Keratinocyte (primary cell): ENCODE measurements around the gene SYDE2. TPM values are rescaled to one million over a fixed set of nuclear protein-coding genes. Genes with fewer than 3 reads are reported as not detected.

Experiments used
- DNase-seq: peaks from one replicate; pipeline ENCODE4 v3.0.0-alpha.2; 2011; ENCODE audit warnings: low read depth, missing footprints, low spot score
- FAIRE-seq: peaks from 2 replicates; lab custom pipeline; 2011; peaks lifted over from hg19 to GRCh38; lab: Jason Lieb, UNC
- H2AFZ ChIP-seq: 2 replicates; pipeline ENCODE4 v1.6.0; 2012; ENCODE audit warnings: low read length, control low read depth, inconsistent platforms; ENCODE audit not compliant: control insufficient read depth
- H3K27ac ChIP-seq: 2 replicates; pipeline ENCODE4 v1.5.1; 2011; ENCODE audit warnings: low read length; ENCODE audit not compliant: control insufficient read depth, insufficient read depth
- H3K27me3 ChIP-seq: 3 replicates; pipeline ENCODE4 v1.6.0; 2011; ENCODE audit warnings: low read length; ENCODE audit not compliant: control insufficient read depth, insufficient read depth; ENCODE audit errors: extremely low read depth
- H3K36me3 ChIP-seq, 2 experiments: 2 replicates in 1 of 2; 3 replicates in 1 of 2; pipeline ENCODE4 v1.5.1; 2011; ENCODE audit warnings: low read length in 2 of 2, mild to moderate bottlenecking in 1 of 2; ENCODE audit not compliant: control insufficient read depth in 2 of 2, insufficient read depth in 2 of 2; ENCODE audit errors: extremely low read depth in 1 of 2
- H3K4me1 ChIP-seq: 3 replicates; pipeline ENCODE4 v1.5.1; 2011; ENCODE audit warnings: low read length; ENCODE audit not compliant: control insufficient read depth, insufficient read depth; ENCODE audit errors: extremely low read depth
- H3K4me2 ChIP-seq: 3 replicates; pipeline ENCODE4 v1.6.0; 2011; ENCODE audit warnings: low read depth, low read length; ENCODE audit not compliant: control insufficient read depth, insufficient read depth; ENCODE audit errors: extremely low read depth
- H3K4me3 ChIP-seq, 3 experiments: fragments of 200-600 bp in 1 of 3; sonication (generic) in 1 of 3; 2 replicates in 2 of 3; 3 replicates in 1 of 3; pipeline ENCODE4 v1.5.1; 2011 to 2016; ENCODE audit warnings: low read length in 3 of 3, mild to moderate bottlenecking in 3 of 3, control low read depth in 2 of 3, inconsistent platforms in 1 of 3, low read depth in 1 of 3, mixed read lengths in 1 of 3, mixed run types in 1 of 3, moderate library complexity in 1 of 3; ENCODE audit not compliant: control insufficient read depth in 2 of 3, insufficient read depth in 2 of 3; ENCODE audit errors: extremely low read depth in 1 of 3
- H3K79me2 ChIP-seq: 2 replicates; pipeline ENCODE4 v1.6.0; 2012; ENCODE audit warnings: low read length; ENCODE audit not compliant: control insufficient read depth, insufficient read depth
- H3K9ac ChIP-seq: 3 replicates; pipeline ENCODE4 v1.6.0; 2011; ENCODE audit warnings: low read length; ENCODE audit not compliant: control insufficient read depth, insufficient read depth; ENCODE audit errors: extremely low read depth
- H3K9me1 ChIP-seq: 3 replicates; pipeline ENCODE4 v1.6.0; 2011; ENCODE audit warnings: low read length; ENCODE audit not compliant: control insufficient read depth, insufficient read depth; ENCODE audit errors: extremely low read depth
- H3K9me3 ChIP-seq: 2 replicates; pipeline ENCODE4 v1.5.1; 2012; ENCODE audit warnings: low read depth, low read length; ENCODE audit not compliant: control insufficient read depth
- H4K20me1 ChIP-seq: 3 replicates; pipeline ENCODE4 v1.6.0; 2011; ENCODE audit warnings: low read length; ENCODE audit not compliant: control insufficient read depth, insufficient read depth; ENCODE audit errors: extremely low read depth
- EZH2 ChIP-seq: IDR thresholded peaks from one replicate; pipeline ENCODE4 v1.6.1; 2012; ENCODE audit warnings: inconsistent platforms, mild to moderate bottlenecking, low read length, moderate library complexity
- dilution Hi-C: fragments of 300-500 bp; cut with MboI; formaldehyde crosslinking; loops from one replicate; pipeline ENCODE4 v1.7.0; 2020; ENCODE audit warnings: low sequenced_read_pairs; ENCODE audit not compliant: extremely low pct_ligation_motif_present
- polyA plus RNA-seq, 5 experiments: library from polyadenylated mRNA; depleted of rRNA in 3 of 5; stranded (reverse) in 3 of 5; stranded (forward) in 1 of 5; unstranded in 1 of 5; fragments of >200 nt; gene quantifications; 1 replicate in 1 of 5; 2 replicates in 3 of 5; 3 replicates in 1 of 5; pipeline versions ENCODE4 v1.2.1 to v1.2.3, GENCODE V29; 2011 to 2012; ENCODE audit warnings: missing spikeins in 2 of 5, low read depth in 1 of 5, low replicate concordance in 1 of 5
- TF ChIP-seq, protein P1 (sequence below), 3 experiments: IDR thresholded peaks in 1 of 3; conservative IDR thresholded peaks in 1 of 3; optimal IDR thresholded peaks in 1 of 3; 2 replicates in 2 of 3; 3 replicates in 1 of 3; pipeline versions ENCODE3 to v1.5.1; 2011; ENCODE audit warnings: low read length in 3 of 3, mild to moderate bottlenecking in 3 of 3, moderate library complexity in 2 of 3, control low read depth in 1 of 3, inconsistent platforms in 1 of 3; ENCODE audit not compliant: insufficient read depth in 2 of 3; ENCODE audit errors: extremely low read depth in 1 of 3

SYDE2 gene
- polyA plus RNA-seq, 1 donor (not counting 4 experiments of a cell fraction or from before 2014, with no cell fraction given): 1.7 TPM

DNA sequence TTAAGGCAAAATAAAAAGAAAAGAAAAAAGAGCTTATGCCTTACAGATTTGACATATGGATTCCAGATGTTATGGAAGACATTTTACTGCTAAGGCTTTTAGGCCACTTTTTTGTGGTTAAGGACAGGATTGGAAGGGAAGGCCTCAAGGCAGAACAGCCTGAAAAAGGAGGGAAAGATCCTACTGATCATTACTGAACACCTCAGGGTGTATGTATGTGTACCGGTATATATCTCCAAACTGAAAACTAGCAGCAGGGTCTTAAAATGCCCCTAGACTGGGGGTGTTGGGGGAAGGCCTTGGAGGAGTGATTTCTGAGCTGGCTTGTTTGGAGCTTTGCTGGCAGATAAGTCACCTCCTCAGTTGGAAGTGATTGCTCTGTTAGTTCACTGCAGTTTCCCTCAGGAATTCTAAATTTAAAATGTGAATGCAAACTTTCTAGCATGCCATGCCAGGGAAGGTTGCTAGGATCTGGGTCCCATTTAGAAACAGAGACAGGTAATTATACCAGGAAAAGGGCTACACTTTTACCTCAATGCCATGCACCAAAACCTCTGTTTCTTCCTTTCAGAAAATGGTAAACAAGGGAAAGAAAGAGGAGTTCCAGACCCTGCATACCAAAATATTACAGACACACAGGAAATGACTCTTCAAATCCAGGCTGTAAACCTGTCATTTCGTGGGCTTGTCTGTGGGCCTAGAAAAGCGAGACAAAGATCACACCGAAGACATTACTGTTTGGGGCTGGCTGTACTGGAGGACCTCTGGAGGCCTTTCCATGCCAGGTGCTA, 43.6 kb upstream of the SYDE2 start:
- Histone ChIP-seq H3K9me1 (no peaks in the 10 kb centered on the region), H3K27me3 (no peaks in the 10 kb centered on the region), H3K9ac (no peak overlapping the region), H3K36me3 (no peaks in the 10 kb centered on the region), H3K4me2 (peak overlapping the region; percentile 39), H3K9me3 (no peaks in the 10 kb centered on the region), H3K79me2 (no peaks in the 10 kb centered on the region), H2AFZ (peak overlapping the region; percentile 81), H3K4me1 (peaks cover 16% of the 10 kb centered on the region), H3K4me3 (no peak overlapping the region), H3K27ac (no peak overlapping the region), H4K20me1 (no peaks in the 10 kb centered on the region)
- DNase-seq: no peak
- peak; percentile 43 for FAIRE-seq
- dilution Hi-C loops: no loop called here
- TF ChIP-seq, protein P1, sequence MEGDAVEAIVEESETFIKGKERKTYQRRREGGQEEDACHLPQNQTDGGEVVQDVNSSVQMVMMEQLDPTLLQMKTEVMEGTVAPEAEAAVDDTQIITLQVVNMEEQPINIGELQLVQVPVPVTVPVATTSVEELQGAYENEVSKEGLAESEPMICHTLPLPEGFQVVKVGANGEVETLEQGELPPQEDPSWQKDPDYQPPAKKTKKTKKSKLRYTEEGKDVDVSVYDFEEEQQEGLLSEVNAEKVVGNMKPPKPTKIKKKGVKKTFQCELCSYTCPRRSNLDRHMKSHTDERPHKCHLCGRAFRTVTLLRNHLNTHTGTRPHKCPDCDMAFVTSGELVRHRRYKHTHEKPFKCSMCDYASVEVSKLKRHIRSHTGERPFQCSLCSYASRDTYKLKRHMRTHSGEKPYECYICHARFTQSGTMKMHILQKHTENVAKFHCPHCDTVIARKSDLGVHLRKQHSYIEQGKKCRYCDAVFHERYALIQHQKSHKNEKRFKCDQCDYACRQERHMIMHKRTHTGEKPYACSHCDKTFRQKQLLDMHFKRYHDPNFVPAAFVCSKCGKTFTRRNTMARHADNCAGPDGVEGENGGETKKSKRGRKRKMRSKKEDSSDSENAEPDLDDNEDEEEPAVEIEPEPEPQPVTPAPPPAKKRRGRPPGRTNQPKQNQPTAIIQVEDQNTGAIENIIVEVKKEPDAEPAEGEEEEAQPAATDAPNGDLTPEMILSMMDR (optimal IDR thresholded peaks at IDR 0.05 in 1 of 3, IDR thresholded peaks at IDR 0.05 in 1 of 3, conservative IDR thresholded peaks at IDR 0.05 in 1 of 3; ENCODE audit: extremely low read depth in 1 of 3, insufficient read depth in 2 of 3, low read length in 3 of 3): no peak
- no peak for TF ChIP-seq EZH2

DNA sequence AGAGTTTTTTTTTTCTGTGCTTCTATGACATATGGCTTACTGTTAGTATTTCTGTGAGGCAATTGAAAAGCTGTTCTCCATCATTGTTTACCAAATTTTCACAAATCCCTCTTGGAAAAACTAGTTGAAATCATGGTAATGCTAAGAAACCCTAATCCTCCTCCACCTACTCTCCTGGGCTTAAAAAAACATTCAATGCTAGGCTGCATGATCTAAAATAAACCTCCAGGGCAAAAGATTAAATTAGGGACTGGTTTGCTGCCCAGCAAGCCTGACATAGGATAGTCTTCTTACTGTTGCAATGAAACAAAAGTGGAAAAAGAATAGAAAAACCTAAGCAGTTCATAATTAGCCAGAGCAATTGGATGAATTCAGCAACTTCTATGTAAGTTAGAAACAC, 42.6 kb upstream of the SYDE2 start:
- dilution Hi-C loops: no loop called here
- Histone ChIP-seq H3K9me1 (no peaks in the 10 kb centered on the region), H3K4me2 (no peak overlapping the region), H3K27me3 (no peaks in the 10 kb centered on the region), H4K20me1 (no peaks in the 10 kb centered on the region), H3K36me3 (no peaks in the 10 kb centered on the region), H2AFZ (no peak overlapping the region), H3K9ac (no peak overlapping the region), H3K79me2 (no peaks in the 10 kb centered on the region), H3K9me3 (no peaks in the 10 kb centered on the region), H3K4me1 (peaks cover 16% of the 10 kb centered on the region), H3K4me3 (no peak overlapping the region), H3K27ac (no peak overlapping the region)
- TF ChIP-seq EZH2: no peak
- TF ChIP-seq, protein P1 (optimal IDR thresholded peaks at IDR 0.05 in 1 of 3, IDR thresholded peaks at IDR 0.05 in 1 of 3, conservative IDR thresholded peaks at IDR 0.05 in 1 of 3; ENCODE audit: extremely low read depth in 1 of 3, insufficient read depth in 2 of 3, low read length in 3 of 3): no peak
- FAIRE-seq (no peak), DNase-seq (no peak)
